ENCODE results near the gene COL27A1.

COL27A1 gene

DNA sequence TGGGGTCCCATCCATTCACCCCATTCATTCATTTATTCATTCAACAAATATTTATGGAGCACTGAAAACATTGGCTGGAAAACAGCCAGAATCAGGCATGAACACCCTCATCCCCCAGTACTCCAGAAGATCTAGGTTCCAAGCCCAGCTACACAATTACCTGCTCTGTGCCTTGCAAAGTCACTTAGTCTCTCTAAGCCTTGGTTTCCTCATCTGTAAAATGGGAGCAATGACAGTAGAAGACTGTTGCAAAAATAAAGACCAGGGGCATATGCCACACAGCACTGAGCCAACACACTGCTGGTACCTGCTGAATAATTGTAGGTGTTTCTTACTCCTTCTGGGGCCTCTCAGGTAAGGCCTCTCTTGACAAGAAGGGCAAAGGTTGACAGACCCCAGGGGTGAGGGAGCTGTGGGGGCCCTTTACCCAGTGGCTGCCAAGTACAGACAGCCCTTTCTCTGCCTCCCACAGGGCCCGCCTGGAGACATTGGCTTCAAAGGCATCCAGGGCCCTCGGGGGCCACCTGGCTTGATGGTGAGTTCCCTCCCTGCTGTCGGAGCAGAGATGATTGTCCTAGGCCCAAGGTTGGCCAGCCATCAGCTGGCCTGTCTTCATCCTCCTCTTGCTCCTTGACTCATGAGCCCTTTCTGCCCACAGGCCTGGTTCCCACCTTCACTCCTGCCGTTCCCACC, 145.0 kb downstream of the COL27A1 start:
- H3K9me3 ChIP-seq (ENCODE audit: low read length) = no peaks in the 10 kb centered on the region
- peaks cover 12% of the 10 kb centered on the region; the same call in 1 of the 2 replicates for H3K27me3 ChIP-seq (ENCODE audit: insufficient read depth, low read length)
- H2AFZ ChIP-seq (ENCODE audit: low read length) = no peak overlapping the region
- H3K4me3 ChIP-seq (ENCODE audit: low read depth, low read length, poor library complexity, severe bottlenecking) = no peak overlapping the region
- H4K20me1 ChIP-seq (ENCODE audit: insufficient read depth, low read length) = no peaks in the 10 kb centered on the region
- H3K9ac ChIP-seq (ENCODE audit: low read length) = no peak overlapping the region
- H3F3A ChIP-seq (ENCODE audit: insufficient read depth, low read length) = no peaks in the 10 kb centered on the region
- no peak overlapping the region for H3K27ac ChIP-seq (ENCODE audit: low read depth, low read length, poor library complexity, severe bottlenecking)
- no peak for TF ChIP-seq EZH2 (IDR thresholded peaks at IDR 0.05; ENCODE audit: borderline replicate concordance, low read length)
- TF ChIP-seq, protein P1, sequence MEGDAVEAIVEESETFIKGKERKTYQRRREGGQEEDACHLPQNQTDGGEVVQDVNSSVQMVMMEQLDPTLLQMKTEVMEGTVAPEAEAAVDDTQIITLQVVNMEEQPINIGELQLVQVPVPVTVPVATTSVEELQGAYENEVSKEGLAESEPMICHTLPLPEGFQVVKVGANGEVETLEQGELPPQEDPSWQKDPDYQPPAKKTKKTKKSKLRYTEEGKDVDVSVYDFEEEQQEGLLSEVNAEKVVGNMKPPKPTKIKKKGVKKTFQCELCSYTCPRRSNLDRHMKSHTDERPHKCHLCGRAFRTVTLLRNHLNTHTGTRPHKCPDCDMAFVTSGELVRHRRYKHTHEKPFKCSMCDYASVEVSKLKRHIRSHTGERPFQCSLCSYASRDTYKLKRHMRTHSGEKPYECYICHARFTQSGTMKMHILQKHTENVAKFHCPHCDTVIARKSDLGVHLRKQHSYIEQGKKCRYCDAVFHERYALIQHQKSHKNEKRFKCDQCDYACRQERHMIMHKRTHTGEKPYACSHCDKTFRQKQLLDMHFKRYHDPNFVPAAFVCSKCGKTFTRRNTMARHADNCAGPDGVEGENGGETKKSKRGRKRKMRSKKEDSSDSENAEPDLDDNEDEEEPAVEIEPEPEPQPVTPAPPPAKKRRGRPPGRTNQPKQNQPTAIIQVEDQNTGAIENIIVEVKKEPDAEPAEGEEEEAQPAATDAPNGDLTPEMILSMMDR (IDR thresholded peaks at IDR 0.05; ENCODE audit: low read length) = no peak
- H3K4me2 ChIP-seq (ENCODE audit: low read length) = no peak overlapping the region
- no peaks in the 10 kb centered on the region for H3K9me2 ChIP-seq (ENCODE audit: low read depth, low read length)
- no peaks in the 10 kb centered on the region for H3K4me1 ChIP-seq (ENCODE audit: insufficient read depth, low read length, severe bottlenecking)
- no peaks in the 10 kb centered on the region for H3K79me2 ChIP-seq (ENCODE audit: insufficient read depth, low read length)
- H3K36me3 ChIP-seq (ENCODE audit: insufficient read depth, low read length) = no peaks in the 10 kb centered on the region

DNA sequence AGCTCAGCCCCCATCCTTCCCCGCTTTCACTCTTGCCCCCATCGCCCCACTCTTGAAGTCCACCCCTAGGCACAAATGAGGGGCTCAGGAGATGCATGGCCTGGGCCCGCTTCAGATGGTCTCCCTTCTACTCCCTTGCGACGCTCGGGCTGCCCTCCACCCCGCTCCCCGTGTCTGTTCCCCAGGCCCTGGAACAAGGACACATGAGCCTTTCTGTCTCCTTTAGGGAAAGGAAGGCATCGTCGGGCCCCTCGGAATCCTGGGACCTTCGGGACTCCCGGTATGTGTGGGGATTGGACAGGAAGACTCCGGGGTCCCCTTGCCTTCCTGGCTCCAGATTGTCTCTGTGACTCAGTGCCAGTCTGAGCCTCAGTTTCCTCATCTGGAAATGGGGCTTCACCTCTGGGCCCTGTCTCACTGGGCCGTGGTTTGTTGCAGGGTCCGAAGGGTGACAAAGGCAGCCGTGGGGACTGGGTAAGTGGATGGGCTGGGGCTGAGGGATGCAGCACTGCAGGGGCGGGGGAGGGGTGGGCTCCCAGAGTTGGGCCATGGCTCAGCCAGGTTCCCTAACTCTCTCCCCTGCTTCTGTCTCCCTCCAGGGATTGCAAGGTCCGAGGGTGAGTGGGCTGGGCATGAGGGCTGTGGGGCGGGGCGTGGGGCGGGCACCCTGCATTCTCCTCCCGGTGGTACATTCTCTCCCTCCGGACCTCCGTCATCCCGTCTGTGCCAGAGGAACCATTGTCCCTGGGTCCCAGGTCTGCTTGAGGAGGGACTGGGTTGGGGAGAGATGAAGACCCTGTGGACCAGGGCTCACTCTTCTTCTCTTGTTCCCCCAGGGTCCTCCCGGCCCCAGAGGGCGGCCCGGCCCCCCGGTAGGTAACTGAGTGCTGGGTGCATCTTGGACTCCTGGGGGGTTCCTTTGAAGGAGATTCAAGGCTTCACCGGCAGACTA, 145.8 kb downstream of the COL27A1 start:
- Histone ChIP-seq H3K79me2 (ENCODE audit: insufficient read depth, low read length) (no peaks in the 10 kb centered on the region), H2AFZ (ENCODE audit: low read length) (no peak overlapping the region), H3K36me3 (ENCODE audit: insufficient read depth, low read length) (no peaks in the 10 kb centered on the region), H3K4me3 (ENCODE audit: low read depth, low read length, poor library complexity, severe bottlenecking) (no peak overlapping the region), H3K27ac (ENCODE audit: low read depth, low read length, poor library complexity, severe bottlenecking) (no peak overlapping the region), H3F3A (ENCODE audit: insufficient read depth, low read length) (no peaks in the 10 kb centered on the region), H3K4me2 (ENCODE audit: low read length) (no peak overlapping the region), H3K27me3 (ENCODE audit: insufficient read depth, low read length) (peaks cover 12% of the 10 kb centered on the region; the same call in 1 of the 2 replicates), H3K9me2 (ENCODE audit: low read depth, low read length) (no peaks in the 10 kb centered on the region), H3K9ac (ENCODE audit: low read length) (no peak overlapping the region), H3K9me3 (ENCODE audit: low read length) (no peaks in the 10 kb centered on the region), H4K20me1 (ENCODE audit: insufficient read depth, low read length) (no peaks in the 10 kb centered on the region), H3K4me1 (ENCODE audit: insufficient read depth, low read length, severe bottlenecking) (no peaks in the 10 kb centered on the region)
- TF ChIP-seq EZH2 (IDR thresholded peaks at IDR 0.05; ENCODE audit: borderline replicate concordance, low read length) = no peak
- TF ChIP-seq, protein P1 (IDR thresholded peaks at IDR 0.05; ENCODE audit: low read length) = no peak

DNA sequence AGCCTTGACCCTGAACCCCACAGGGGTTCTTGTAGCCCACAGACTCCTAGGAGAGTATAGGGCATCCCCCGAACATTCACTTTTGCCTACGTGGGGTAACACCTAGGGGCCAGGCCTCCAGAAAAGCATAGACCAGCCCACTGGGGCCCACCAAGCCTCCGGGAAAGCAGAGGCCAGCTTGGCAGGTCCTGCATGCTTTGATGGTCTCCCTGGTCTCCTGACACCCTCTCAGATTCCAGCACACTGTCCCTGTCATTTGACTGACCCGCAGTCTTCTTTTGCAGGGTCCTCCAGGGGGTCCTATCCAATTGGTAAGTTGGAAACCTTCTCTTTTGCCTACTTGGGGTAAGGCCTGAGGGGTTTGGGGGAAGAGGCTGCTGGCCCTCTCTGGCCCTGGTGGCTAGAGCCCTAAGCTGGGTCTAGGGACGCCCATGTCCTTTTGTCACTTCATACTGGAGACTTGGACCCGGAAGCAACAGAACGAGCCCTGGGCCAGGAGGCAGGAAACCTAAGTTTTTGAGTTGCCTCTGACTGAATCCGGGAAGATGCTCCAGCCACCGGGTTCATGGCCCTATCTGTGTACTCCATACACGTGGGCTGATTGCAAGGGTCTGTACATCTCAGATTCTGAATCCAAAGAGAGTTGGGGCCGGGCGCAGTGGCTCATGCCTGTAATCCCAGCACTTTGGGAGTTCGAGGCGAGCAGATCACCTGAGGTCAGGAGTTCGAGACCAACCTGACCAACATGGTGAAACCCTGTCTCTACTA, 146.6 kb downstream of the COL27A1 start:
- H3K4me1 ChIP-seq (ENCODE audit: insufficient read depth, low read length, severe bottlenecking) = no peaks in the 10 kb centered on the region
- H3F3A ChIP-seq (ENCODE audit: insufficient read depth, low read length) = no peaks in the 10 kb centered on the region
- H3K9me3 ChIP-seq (ENCODE audit: low read length) = no peaks in the 10 kb centered on the region
- no peaks in the 10 kb centered on the region for H3K36me3 ChIP-seq (ENCODE audit: insufficient read depth, low read length)
- H3K4me3 ChIP-seq (ENCODE audit: low read depth, low read length, poor library complexity, severe bottlenecking) = no peak overlapping the region
- TF ChIP-seq EZH2 (IDR thresholded peaks at IDR 0.05; ENCODE audit: borderline replicate concordance, low read length) = no peak
- TF ChIP-seq, protein P1 (IDR thresholded peaks at IDR 0.05; ENCODE audit: low read length) = no peak
- H3K27me3 ChIP-seq (ENCODE audit: insufficient read depth, low read length) = peaks cover 6% of the 10 kb centered on the region; the same call in 1 of the 2 replicates
- H3K4me2 ChIP-seq (ENCODE audit: low read length) = no peak overlapping the region
- H4K20me1 ChIP-seq (ENCODE audit: insufficient read depth, low read length) = no peaks in the 10 kb centered on the region
- no peaks in the 10 kb centered on the region for H3K79me2 ChIP-seq (ENCODE audit: insufficient read depth, low read length)
- H3K9ac ChIP-seq (ENCODE audit: low read length) = no peak overlapping the region
- no peak overlapping the region for H3K27ac ChIP-seq (ENCODE audit: low read depth, low read length, poor library complexity, severe bottlenecking)
- no peak overlapping the region for H2AFZ ChIP-seq (ENCODE audit: low read length)
- H3K9me2 ChIP-seq (ENCODE audit: low read depth, low read length) = no peaks in the 10 kb centered on the region

All from OCI-LY1 (cell line).